Effector memory CD8-positive, alpha-beta T cell (primary cell): ENCODE measurements around the gene TTC3.
"Not testable (repeated sequence)": the region's sequence is repeated elsewhere in the genome, so short reads cannot be mapped to it uniquely, and the experiment has no call there.

Source experiments
- ATAC-seq: fragments of 150-1000 bp; cut with Tn5 transposase; replicated peaks from 2 replicates; pipeline ENCODE4 v1.10.0; 2021; ENCODE audit warnings: mild to moderate bottlenecking, moderate library complexity
- DNase-seq, 3 experiments: peaks; one replicate each; pipeline ENCODE4 v3.0.0; 2021
- H3K27ac Mint-ChIP-seq, 2 donors: one replicate each; pipeline ENCODE4 v1.8.0; 2022; ENCODE audit warnings: mild to moderate bottlenecking in 2 of 2, mixed read lengths in 2 of 2, moderate library complexity in 2 of 2
- H3K27me3 Mint-ChIP-seq, 2 donors: one replicate each; pipeline ENCODE4 v1.8.0; 2022; ENCODE audit warnings: mixed read lengths in 2 of 2
- H3K36me3 Mint-ChIP-seq: one replicate; pipeline ENCODE4 v1.8.0; 2022; ENCODE audit warnings: mild to moderate bottlenecking, moderate library complexity, mixed read lengths; ENCODE audit not compliant: insufficient read depth
- H3K4me1 Mint-ChIP-seq, 2 donors: one replicate each; pipeline ENCODE4 v1.8.0; 2022; ENCODE audit warnings: low read depth in 2 of 2, mixed read lengths in 2 of 2
- H3K4me3 Mint-ChIP-seq, 2 donors: one replicate each; pipeline ENCODE4 v1.8.0; 2022; ENCODE audit warnings: mild to moderate bottlenecking in 2 of 2, mixed read lengths in 2 of 2, moderate library complexity in 2 of 2
- H3K9me3 Mint-ChIP-seq, 2 donors: one replicate each; pipeline ENCODE4 v1.8.0; 2022; ENCODE audit warnings: mixed read lengths in 2 of 2
- total RNA-seq, 9 experiments: gene quantifications; one replicate each; lab custom pipeline; 2026; lab: John Stamatoyannopoulos, UW

The TTC3 gene, protein sequence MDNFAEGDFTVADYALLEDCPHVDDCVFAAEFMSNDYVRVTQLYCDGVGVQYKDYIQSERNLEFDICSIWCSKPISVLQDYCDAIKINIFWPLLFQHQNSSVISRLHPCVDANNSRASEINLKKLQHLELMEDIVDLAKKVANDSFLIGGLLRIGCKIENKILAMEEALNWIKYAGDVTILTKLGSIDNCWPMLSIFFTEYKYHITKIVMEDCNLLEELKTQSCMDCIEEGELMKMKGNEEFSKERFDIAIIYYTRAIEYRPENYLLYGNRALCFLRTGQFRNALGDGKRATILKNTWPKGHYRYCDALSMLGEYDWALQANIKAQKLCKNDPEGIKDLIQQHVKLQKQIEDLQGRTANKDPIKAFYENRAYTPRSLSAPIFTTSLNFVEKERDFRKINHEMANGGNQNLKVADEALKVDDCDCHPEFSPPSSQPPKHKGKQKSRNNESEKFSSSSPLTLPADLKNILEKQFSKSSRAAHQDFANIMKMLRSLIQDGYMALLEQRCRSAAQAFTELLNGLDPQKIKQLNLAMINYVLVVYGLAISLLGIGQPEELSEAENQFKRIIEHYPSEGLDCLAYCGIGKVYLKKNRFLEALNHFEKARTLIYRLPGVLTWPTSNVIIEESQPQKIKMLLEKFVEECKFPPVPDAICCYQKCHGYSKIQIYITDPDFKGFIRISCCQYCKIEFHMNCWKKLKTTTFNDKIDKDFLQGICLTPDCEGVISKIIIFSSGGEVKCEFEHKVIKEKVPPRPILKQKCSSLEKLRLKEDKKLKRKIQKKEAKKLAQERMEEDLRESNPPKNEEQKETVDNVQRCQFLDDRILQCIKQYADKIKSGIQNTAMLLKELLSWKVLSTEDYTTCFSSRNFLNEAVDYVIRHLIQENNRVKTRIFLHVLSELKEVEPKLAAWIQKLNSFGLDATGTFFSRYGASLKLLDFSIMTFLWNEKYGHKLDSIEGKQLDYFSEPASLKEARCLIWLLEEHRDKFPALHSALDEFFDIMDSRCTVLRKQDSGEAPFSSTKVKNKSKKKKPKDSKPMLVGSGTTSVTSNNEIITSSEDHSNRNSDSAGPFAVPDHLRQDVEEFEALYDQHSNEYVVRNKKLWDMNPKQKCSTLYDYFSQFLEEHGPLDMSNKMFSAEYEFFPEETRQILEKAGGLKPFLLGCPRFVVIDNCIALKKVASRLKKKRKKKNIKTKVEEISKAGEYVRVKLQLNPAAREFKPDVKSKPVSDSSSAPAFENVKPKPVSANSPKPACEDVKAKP (N-terminal part only)
- 123 to 467 (median 269) reads per million in 9 experiments for total RNA-seq

DNA sequence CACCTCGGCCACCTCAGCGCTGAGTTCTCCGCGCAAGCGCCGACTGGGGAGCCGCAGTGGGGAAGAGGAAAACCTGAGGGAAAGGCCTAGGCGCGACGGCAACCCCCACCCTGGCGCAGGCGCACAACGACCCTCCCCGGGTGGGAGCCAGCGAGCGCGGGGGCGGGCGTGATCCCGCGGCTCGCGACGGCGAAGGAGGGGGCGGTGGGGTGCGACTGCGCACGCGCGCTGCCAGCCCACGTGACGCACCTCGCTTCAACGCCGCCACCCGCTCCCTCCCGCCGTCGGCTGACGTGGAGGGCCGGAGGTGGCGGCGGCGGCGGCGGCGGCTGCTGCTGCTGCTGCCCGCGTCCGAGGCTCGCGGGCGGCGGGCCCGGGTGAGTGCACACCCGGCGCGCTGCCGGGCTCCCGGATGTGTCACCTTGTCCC is at the start of gene TTC3, which contains the start of gene PIGP:
Gene TTC3, plus strand, starts transcription at position 267 of the 429 bp plus-strand sequence. CDS start 14,004 bp downstream, outside the sequence.
Gene PIGP, minus strand, starts transcription at position 84 of the 429 bp plus-strand sequence. CDS start 556 bp downstream, outside the sequence.
- H3K36me3 Mint-ChIP-seq, result peaks cover 23% of the 10 kb centered on the region
- peaks cover 0 to 2% of the 10 kb centered on the region in 2 donors for H3K9me3 Mint-ChIP-seq
- no peaks in the 10 kb centered on the region for H3K27me3 Mint-ChIP-seq
- H3K27ac Mint-ChIP-seq, result peak within 1 kb of the TSS; percentile 96 to 97
- DNase-seq (peak; percentile 94 to 97 (median 95)), ATAC-seq (peak; percentile 68)
- peak within 1 kb of the TSS; percentile 89 to 96 for H3K4me3 Mint-ChIP-seq
- H3K4me1 Mint-ChIP-seq, result peaks cover 28 to 43% of the 10 kb centered on the region in 2 donors

DNA sequence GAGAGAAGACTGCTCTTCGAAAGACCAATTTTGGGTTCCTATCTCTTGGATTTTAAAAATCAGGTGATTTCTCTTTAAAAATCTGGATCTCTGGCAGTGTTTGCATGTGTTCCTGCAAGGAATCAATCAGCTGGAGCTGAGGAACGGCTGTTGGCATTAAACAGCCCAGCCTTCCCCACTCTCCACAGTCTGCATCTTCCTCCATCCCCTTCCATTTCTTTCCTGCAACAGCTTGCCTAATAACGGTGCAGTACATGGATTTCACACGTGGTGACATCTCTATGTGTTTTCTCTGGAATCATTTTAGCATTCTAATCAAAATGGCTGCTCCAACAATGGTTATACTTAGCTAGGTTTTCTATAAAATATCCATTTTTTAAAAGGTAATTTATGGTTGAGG is 46.6 kb upstream of the TTC3 start:
- no peaks in the 10 kb centered on the region for H3K36me3 Mint-ChIP-seq
- peaks cover 0 to 3% of the 10 kb centered on the region in 2 donors for H3K9me3 Mint-ChIP-seq
- H3K27ac Mint-ChIP-seq, result no peak overlapping the region
- H3K4me3 Mint-ChIP-seq, result no peak overlapping the region
- DNase-seq (no peak), ATAC-seq (no peak)
- no peaks in the 10 kb centered on the region for H3K4me1 Mint-ChIP-seq
- peaks cover 0 to 7% of the 10 kb centered on the region in 2 donors for H3K27me3 Mint-ChIP-seq

DNA sequence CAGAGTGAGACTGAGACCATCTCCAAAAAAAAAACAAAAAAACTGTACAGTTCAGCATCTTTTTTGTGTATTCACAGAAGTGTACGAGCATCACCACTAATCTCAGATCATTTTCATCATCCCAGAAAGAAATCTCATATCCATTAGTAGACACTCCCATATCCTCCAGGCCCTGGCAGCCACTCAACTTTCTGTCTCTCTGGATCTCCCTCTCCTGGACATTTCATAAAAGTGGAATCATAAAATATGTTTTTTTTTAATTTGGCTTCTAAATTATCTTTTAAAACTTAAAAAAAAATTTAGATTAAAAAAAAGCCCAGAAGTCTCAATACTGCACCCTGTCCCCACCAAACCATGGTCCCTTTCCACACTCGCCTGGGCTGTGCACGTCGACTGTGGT is 44.5 kb upstream of the TTC3 start:
- Mint-ChIP-seq H3K27ac (no peak overlapping the region), H3K36me3 (no peaks in the 10 kb centered on the region), H3K4me1 (no peaks in the 10 kb centered on the region), H3K9me3 (no peaks in the 10 kb centered on the region), H3K27me3 (peaks cover 9 to 16% of the 10 kb centered on the region in 2 donors), H3K4me3 (no peak overlapping the region)
- ATAC-seq (no peak), DNase-seq (no peak)

DNA sequence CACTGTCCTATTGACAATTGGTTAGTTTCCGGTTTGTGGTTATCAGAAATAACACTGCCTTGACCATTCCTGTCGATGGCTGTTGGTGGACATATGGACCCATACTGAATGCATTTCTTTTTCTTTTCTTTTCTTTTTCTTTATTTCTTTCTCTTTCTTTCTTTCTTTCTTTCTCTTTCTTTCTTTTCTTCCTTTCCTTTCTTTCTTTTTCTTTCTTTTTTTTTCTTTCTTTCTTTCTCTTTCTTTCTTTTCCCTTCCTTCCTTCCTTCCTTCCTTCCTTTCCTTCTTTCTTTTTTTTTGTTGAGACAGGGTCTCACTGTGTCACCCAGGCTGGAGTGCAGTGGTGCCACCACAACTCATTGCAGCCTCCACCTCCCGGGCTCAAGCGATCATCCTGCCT is 42.2 kb upstream of the TTC3 start:
- no peak for ATAC-seq
- Mint-ChIP-seq H3K36me3 (no peaks in the 10 kb centered on the region), H3K9me3 (no peaks in the 10 kb centered on the region), H3K27me3 (peaks cover 9 to 16% of the 10 kb centered on the region in 2 donors), H3K4me1 (no peaks in the 10 kb centered on the region), H3K27ac (no peak overlapping the region), H3K4me3 (no peak overlapping the region)
- DNase-seq, result no peak

DNA sequence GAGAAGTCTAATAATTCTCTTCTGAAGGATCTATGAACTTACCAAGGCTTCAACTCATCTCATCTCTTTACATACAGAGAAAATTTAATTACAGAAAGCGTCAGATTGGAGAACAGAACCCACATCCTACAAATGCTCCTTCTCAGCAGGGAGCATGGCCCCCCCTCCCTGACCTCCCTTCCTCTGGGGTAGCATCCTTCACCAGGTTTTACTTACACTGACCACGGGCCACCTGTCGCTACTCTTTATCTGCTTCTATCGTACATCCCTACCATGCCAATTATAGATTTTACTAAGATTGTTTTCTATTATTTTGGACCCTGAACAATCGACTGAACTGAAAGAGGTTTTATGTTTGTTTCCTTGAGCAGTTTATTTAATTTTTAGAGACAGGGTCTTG is 40.8 kb upstream of the TTC3 start:
- no peaks in the 10 kb centered on the region for H3K4me1 Mint-ChIP-seq
- no peak for DNase-seq
- no peaks in the 10 kb centered on the region for H3K9me3 Mint-ChIP-seq
- H3K27me3 Mint-ChIP-seq, result peaks cover 9% of the 10 kb centered on the region in 2 donors
- H3K27ac Mint-ChIP-seq, result no peak overlapping the region
- H3K36me3 Mint-ChIP-seq, result no peaks in the 10 kb centered on the region
- H3K4me3 Mint-ChIP-seq, result no peak overlapping the region
- ATAC-seq, result no peak

DNA sequence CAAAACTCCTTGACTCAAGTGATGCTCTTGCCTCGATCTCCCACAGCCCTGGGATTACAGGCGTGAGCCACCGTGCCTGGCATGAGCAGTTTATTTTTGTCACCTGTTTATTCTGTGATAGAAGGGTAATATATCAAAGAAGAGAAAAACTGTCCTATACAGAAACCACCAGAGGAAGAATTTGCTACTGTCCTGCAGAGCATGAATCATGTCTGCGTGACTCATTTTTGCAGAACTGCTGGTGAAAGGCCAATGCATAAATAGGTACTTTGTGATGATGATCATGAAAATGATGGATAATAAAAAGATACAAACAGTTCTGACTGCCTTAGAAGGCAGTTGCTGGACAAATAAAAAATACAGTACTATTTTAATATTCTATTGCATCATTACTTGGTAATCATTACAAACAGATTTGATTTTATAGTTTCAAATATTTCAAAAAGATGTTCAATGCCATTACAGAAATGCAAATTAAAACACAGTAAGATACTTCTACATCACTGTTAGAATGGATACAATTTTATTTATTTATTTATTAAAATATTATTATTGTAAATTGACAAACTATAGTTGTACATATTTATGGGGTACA is 40.1 kb upstream of the TTC3 start:
- Mint-ChIP-seq H3K36me3 (no peaks in the 10 kb centered on the region), H3K4me3 (no peak overlapping the region), H3K27me3 (peaks cover 9% of the 10 kb centered on the region in 2 donors), H3K27ac (no peak overlapping the region), H3K4me1 (no peaks in the 10 kb centered on the region), H3K9me3 (no peaks in the 10 kb centered on the region)
- ATAC-seq (no peak), DNase-seq (no peak)

DNA sequence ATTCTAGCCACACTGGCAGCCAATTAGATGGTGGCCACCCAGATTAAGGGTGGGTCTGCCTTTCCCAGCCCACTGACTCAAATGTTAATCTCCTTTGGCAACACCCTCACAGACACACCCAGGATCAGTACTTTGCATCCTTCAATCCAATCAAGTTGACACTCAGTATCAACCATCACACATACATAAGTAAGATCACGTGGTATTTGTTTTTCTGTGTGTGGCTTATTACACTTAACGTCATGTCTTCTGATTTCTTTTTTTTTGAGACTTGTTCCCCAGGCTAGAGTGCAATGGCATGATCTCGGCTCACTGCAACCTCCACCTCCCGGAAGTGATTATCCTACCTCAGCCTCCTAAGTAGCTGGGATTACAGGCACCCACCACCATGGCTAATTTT is 38.7 kb upstream of the TTC3 start:
- H3K27ac Mint-ChIP-seq, H3K4me1 Mint-ChIP-seq, H3K4me3 Mint-ChIP-seq, H3K36me3 Mint-ChIP-seq, ATAC-seq, H3K27me3 Mint-ChIP-seq, DNase-seq, H3K9me3 Mint-ChIP-seq: not testable (repeated sequence)

DNA sequence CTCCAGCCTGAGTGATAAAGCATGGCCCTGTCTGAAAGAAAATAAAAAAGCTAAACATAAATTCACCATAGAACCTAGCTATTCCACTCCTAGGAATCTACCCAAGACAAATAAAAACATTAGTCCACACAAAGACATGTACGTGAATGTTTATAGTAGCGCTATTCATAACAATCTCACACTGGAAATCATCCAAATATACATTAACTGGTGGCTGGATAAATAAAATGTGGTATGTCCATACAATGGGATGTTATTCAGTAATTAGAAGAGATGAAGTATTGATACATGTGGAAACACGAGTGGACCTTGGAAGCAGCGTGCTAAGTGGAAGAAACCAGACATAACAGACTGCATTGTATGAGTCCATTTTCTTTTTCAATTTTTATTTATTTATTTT is 36.9 kb upstream of the TTC3 start:
- Mint-ChIP-seq H3K27me3 (peaks cover 9 to 18% of the 10 kb centered on the region in 2 donors), H3K4me3 (no peak overlapping the region), H3K36me3 (no peaks in the 10 kb centered on the region), H3K4me1 (no peaks in the 10 kb centered on the region), H3K9me3 (no peaks in the 10 kb centered on the region), H3K27ac (no peak overlapping the region)
- ATAC-seq (no peak), DNase-seq (no peak)

DNA sequence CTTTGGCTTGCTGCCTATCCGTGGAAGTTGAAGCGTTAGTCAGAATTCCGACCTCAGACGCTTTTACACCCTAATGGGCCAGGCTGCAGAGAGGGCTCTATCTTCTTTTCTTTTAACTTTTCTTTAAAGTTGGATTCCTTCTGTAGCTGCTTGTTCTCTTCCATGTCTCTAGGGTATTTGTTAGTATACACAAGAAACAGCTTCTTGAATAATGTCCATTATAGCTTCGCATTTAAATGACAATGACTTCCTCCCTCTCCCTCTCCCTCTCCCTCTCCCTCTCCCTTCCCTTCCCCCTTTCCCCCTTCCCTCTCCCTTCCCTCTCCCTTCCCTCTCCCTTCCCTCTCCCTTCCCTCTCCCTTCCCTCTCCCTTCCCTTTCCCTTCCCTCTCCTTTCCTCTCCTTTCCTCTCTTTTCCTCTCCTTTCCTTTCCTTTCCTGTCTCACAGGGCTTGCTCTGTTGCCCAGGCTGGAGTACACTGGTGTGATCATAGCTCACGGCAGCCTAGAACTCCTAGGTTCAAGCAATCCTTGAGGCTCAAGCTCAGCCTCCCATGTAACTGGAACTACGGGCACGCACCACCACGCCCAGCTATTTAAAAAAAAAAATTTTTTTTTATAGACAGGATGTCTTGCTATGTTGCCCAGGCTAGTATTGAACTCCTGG is 33.5 kb upstream of the TTC3 start:
- Mint-ChIP-seq H3K9me3 (no peaks in the 10 kb centered on the region), H3K27me3 (peaks cover 7 to 9% of the 10 kb centered on the region in 2 donors), H3K4me3 (no peak overlapping the region), H3K4me1 (peaks cover 0 to 3% of the 10 kb centered on the region in 2 donors), H3K36me3 (no peaks in the 10 kb centered on the region), H3K27ac (peak overlapping the region in 1 of 2 donors; percentile 8)
- no peak for DNase-seq
- ATAC-seq, result no peak

DNA sequence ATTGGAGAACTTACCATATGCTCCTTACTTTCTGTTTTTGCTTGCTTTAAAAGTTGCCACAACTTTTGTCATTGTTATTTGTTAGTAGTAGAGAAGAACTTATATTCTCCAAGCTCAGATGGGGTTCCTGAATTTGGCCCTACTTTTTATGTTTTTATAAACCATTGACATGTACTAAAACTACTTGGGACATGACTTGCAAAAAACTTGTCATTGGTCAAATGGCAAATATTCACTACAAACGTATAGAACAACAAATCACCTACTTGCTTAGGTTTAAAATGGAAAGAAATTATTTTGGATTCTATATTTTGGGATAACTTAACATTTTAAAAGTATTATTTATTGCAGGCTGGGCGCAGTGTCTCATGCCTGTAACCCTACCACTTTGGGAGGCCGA is 32.8 kb upstream of the TTC3 start:
- H3K4me3 Mint-ChIP-seq, result no peak overlapping the region
- no peak for ATAC-seq
- peaks cover 6 to 8% of the 10 kb centered on the region in 2 donors for H3K4me1 Mint-ChIP-seq
- H3K27ac Mint-ChIP-seq, result no peak overlapping the region
- H3K9me3 Mint-ChIP-seq, result no peaks in the 10 kb centered on the region
- peaks cover 7 to 9% of the 10 kb centered on the region in 2 donors for H3K27me3 Mint-ChIP-seq
- no peak for DNase-seq
- H3K36me3 Mint-ChIP-seq, result no peaks in the 10 kb centered on the region

DNA sequence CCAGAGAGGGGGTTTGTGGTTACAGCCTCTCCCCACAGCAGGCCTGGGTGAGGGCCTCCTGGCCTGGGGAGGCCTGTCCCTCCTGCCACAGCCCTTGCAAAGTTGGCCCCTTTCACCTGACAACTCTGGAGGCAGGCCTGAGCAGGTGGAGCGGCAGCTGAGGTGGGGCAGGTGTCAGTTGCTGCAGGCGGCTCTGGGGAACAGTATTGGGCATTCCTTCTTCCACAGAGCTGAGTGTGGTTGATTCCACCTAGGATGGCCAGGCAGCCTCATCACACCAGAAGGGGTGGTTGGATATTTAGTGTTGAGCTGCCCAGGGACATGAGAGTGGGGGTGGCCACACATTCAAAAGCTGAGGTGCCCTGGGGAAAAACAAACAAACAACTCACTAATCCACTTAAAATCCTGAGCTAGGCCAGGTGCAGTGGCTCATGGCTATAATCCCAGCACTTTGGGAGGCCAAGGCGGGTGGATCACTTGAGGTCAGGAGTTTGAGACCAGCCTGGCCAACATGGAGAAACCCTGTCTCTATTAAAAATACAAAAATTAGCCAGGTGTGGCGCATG is 31.3 kb upstream of the TTC3 start:
- H3K27me3 Mint-ChIP-seq, result peaks cover 9 to 16% of the 10 kb centered on the region in 2 donors
- peaks cover 9 to 12% of the 10 kb centered on the region in 2 donors for H3K4me1 Mint-ChIP-seq
- no peak overlapping the region for H3K4me3 Mint-ChIP-seq
- no peak for DNase-seq
- no peak overlapping the region for H3K27ac Mint-ChIP-seq
- no peaks in the 10 kb centered on the region for H3K36me3 Mint-ChIP-seq
- H3K9me3 Mint-ChIP-seq, result no peaks in the 10 kb centered on the region
- ATAC-seq, result no peak

DNA sequence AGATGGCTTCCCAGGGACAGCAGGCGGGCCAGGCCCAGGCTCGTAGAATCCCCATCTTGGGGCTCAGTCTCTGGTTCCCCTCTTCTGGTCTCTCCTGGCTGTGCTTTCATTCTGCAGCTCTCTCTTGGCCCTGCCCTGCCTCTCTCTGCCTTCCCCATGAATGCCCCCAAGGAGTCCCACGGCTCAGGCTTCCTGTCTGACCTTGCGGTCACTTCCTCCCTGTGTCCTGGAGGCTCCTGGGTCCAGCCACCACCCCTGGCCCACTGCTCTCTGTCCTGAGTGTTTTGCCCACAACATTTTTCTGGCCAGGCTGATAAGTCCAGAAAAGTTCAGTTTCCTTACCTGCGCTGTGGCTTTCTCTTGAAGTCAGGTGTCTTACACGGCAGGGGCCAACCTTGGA is 29.2 kb upstream of the TTC3 start:
- ATAC-seq (no peak), DNase-seq (no peak)
- H3K4me3 Mint-ChIP-seq, result no peak overlapping the region
- peaks cover 17 to 34% of the 10 kb centered on the region in 2 donors for H3K27me3 Mint-ChIP-seq
- H3K27ac Mint-ChIP-seq, result no peak overlapping the region
- H3K9me3 Mint-ChIP-seq, result no peaks in the 10 kb centered on the region
- H3K36me3 Mint-ChIP-seq, result no peaks in the 10 kb centered on the region
- H3K4me1 Mint-ChIP-seq, result peaks cover 9 to 12% of the 10 kb centered on the region in 2 donors
